GM21576 (cell line): ENCODE measurements around the gene PIK3CG.
"Not testable (repeated sequence)": the region's sequence is repeated elsewhere in the genome, so short reads cannot be mapped to it uniquely, and the experiment has no call there.

Experiments used
- ATAC-seq: cut with Tn5 transposase; IDR thresholded peaks from one replicate; pipeline ENCODE4 v1.9.1; 2021; ENCODE audit warnings: mild to moderate bottlenecking, moderate library complexity; ENCODE audit not compliant: unreplicated experiment

PIK3CG gene

DNA sequence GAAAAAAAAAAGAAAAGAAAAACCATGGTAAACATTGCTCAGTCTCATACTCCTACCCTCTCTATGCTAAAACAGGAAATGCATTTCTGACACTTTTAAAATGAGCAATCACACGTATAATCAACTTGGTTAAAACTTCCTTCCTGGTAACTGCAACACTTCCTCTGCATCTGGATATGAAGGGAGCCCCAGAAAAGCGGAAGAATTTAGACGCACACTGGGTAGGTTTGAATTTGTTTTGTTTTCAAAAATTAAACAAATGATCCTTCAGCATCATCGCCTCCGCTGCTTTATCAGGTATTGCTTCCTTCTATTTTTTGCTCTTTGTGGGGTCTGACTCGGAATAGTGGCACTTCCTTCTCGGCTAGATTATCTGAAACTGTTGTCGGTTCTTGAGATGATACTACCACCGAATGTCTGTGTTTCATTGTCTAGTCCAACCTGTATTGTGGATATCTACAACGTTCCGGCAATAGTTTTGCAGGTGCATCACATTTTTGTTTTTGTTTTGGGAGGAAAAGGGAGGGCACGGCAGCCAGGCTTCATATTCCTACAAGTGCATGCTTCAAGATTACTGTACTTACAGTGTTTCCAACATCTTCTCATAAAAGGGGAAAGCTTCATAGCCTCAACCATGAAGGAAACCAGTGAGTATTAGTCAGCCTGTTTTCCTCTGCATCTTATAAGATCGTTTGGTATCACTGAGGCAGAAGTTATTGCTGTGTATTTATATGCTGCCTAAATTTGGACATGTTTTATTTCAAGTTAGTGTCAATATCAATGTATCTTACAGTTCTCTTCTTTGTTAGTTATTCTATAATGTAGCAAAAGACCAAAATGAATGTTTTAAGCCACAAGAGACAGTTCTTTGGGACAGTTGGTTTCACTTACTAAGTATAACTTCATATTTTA is at the start of gene PIK3CG:
PIK3CG (plus strand) TSS at position 153 of the 912 bp plus-strand sequence. CDS start 2,280 bp downstream, outside the sequence.
- ATAC-seq = peak; percentile 60

DNA sequence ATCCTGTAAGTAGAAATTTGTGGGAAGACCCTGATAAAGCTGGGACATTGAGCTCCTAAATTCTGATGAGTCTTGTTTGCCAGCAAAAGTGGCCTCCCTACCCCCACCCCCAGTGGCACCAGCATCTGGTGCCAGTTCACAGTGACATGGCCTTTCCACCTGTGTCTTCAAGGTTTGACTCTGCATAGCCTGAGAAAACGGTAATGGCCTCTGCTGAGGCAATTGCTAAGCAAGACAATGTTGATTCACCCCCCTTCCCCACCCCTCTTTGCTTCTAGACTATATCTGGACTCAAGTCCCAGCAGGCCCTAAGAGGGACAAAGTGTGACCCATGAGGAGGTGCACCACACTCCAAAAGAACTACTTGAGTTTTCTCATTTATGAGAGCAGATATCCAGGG is 48.0 kb upstream of the PIK3CG start:
- no peak for ATAC-seq

DNA sequence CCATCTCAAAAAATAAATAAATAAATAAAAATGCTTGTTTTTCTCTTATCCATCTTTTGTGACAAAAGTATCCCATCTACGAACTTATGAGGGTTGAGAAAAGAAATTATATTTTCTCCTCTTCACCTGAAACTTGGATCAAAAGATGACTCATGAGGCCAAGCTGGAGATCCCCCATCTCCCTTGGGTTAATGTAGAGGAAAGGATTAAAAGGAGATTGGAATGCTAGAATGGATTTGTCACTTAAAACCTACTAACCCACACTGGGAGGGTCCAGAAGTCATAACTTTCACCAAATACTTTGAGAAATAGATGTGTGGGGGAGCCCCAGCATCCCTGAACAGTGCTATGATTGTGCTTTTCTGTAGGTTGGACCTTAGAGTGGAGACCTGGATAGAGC is 46.3 kb upstream of the PIK3CG start:
- ATAC-seq = no peak

DNA sequence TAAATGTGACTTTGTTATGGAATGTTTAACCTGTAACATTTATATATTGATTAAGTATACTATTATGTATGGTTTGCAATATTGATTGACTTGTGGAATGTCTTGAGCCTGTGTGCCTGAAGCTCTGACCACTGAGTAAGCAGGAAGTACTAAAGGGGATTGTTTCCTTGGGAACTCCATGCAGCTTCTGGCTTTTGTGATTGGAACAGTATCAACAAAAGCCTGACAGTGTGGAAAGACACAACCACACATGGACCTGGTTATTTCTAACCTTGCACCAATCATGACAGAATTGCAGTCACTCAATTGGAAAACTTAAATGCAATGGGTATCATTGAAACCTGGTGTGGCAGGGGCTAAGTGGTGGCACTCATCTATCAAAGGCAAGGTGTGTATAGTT is 45.5 kb upstream of the PIK3CG start:
- no peak for ATAC-seq

DNA sequence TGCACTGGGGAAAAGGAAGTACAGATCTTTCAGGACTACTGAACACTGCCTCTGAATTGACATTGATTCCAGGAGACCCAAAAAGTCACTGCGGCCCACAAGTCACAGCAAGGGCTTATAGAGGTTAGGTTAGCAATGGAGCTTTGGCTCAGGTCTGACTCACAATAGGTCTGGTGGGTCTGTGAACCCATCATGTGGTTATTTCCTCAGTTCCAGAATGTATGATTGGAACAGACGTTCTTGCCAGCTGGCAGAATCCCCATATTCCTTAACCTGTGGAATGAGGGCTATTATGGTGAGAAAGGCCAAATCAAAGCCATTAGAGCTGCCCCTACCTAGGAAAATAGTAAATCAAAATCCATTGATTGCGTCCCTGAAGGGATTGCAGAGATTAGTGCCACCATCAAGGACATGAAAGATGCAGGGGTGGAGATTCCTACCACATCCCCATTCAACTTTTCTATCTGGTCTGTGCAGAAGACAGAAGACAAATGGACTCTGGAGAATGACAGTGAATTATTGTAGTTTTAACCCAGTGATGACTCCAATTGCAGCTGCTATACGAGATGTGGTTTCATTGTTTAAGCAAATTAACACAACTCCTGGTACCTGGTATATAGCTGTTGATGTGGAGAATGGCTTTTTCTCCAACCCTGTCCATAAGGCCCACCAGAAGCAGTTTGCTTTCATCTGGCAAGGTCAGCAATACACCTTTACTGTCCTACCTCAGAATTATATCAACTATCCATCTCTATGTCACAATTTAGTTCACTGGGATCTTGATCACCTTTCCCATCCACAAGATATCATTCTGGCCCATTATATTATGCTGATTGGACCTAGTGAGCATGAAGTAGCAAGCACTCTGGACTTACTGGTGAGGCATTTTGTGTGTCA is 44.5 kb upstream of the PIK3CG start:
- ATAC-seq = no peak

DNA sequence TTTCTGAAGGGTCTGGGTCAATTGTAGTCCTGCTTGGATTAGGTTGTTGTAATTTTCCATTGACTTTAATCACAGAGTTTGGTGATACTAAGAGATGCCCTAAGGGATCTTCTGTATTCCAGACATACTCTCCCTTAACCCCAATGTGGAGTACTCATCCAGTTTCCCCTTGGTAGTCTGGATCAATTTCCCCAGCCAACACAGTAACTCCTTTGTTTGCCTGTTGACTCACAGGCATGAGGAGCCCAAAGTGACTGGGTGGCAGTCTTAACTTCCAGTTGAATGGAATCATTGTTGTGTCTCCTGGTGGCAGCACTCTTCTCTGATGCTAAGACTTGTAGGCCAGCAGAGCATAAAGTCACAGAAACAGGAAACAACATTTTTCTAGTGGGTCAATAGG is 41.5 kb upstream of the PIK3CG start:
- ATAC-seq = no peak

DNA sequence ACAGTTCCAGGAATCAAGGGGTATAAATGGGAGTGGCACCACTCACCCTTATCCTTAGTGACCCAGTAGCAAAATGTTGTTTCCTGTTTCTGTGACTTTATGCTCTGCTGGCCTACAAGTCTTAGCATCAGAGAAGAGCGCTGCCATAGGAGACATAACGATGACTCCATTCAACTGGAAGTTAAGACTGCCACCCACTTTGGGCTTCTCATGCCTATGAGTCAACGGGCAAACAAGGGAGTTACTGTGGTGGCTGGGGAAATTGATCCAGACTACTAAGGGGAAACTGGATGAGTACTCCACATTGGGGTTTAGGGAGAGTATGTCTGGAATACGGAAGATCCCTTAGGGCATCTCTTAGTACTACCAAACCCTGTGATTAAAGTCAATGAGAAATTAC is 40.6 kb upstream of the PIK3CG start:
- ATAC-seq = no peak

DNA sequence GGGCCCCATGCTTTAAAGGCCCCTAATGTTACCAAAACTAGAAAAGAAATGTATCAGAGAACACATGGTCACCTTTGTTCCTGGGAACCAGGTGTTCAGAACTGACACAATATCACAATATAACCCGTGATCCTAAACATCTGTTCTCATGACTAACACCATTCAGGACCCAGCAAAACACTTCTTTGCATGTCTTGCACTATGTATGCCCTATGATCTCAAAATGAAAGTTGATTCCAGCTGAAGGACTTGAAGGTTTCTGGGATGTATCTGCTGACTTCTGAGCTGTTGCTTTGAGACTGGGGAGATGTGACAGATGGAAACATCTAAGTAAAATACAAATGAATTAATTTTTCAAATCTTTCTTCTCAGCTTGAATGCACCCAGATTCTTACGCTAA is 37.5 kb upstream of the PIK3CG start:
- no peak for ATAC-seq

DNA sequence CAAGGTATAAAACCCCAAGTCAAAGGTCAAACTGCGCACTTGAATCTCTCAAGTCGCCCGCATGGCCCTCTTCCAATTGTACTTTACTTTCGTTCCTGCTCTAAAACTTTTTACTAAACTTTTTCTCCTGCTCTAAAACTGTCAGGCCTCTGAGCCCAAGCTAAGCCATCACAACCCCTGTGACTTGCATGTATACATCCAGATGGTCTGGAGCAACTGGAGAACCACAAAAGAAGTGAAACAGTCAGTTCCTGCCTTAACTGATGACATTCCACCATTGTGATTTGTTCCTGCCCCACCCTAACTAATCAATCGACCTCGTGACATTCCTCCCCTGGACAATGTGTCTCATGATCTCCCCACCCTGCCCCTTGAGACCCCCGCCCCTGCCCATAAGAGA is 35.6 kb upstream of the PIK3CG start:
- ATAC-seq = no peak

DNA sequence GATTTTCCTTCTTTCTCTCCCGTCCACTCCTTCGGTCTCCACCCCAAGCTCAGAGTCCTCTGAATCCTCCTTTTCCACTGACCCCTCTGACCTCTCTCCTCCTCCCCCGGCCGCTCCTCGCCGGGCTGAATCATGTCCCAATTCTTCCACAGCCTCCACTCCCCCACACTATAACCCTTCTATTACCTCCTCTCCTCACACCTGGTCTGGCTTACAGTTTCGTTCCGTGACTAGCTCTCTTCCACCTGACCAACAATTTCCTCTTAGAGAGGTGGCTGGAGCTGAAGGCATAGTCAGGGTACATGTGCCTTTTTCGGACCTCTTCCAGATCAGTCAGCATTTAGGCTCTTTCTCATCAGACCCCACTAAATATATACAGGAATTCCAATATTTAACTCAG is 34.2 kb upstream of the PIK3CG start:
- not testable (repeated sequence) for ATAC-seq

DNA sequence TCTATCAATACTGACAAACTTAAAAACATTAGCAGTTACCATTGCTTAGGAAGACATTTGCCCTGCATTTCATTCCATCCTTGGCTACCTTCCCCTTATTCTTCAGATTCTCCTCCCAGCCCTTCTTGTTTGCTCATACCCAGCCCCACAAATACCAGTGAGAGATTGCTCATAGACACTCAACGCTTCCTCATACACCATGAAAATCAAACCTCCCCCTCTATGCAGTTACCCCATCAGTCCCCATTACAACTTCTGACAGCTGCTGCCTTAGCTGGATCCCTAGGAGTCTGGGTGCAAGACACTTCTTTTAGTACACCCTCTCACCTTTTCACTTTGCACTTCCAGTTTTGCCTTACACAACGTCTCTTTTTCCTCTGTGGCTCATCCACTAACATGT is 28.3 kb upstream of the PIK3CG start:
- no peak for ATAC-seq

DNA sequence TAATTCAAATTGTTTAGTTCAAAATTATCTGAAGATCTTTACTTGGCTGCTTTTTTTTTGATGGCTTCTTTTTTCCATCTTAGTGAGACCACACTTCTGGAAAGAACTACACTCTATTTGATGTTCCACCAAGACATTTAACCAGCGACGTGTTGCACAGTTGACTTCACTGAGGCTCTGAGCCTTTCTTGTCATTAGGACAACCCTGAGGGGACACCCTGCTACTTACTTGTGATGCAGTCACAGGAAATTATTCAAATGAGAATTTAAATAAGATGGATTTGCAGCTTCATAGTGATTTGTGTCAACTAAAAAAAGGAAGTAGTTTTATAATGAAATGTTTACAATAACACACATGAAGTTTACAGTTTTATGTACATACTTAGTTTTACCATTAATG is 25.6 kb upstream of the PIK3CG start:
- no peak for ATAC-seq

DNA sequence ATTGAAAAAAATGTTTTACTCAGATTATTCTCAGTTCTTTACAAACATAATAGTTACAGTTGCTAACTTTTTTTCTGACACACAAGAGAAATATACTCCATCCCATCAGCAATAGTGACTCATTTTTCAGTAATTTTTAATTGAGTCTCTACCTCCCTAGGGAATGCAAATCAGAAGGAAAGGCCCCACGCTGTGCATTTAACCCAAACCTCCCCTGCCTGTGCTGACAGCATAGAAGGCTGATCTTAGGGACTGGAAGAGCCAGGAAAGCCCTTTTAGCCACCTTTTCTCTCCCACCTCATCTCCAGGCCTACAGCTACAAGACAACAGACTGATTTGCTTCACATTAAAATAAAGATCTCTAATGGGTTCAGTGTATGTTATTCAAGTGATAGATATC is 24.7 kb upstream of the PIK3CG start:
- no peak for ATAC-seq

DNA sequence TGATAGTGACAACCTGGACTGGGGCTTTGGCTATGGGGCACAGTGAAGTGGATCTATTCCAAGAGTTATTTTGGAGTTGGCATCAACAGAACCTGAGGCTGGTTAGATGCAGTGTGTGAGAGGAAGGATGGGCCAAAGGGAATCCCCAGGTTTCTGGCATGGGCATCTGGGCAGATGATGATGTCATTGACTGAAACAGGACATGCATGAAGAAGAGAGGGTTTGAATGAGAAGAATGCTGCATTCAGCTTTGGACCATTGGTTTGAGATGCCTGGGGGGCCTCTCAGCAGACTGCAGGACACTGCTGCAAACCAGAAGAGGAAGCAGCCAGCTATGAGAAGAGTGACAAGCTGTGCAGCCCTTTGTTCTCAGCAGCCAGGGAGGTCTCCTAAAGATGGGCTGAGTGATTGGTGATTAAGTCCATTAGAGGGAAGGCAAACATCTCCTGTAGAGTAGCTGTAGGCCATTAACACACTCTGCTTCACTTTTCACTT is 23.1 kb upstream of the PIK3CG start:
- no peak for ATAC-seq

DNA sequence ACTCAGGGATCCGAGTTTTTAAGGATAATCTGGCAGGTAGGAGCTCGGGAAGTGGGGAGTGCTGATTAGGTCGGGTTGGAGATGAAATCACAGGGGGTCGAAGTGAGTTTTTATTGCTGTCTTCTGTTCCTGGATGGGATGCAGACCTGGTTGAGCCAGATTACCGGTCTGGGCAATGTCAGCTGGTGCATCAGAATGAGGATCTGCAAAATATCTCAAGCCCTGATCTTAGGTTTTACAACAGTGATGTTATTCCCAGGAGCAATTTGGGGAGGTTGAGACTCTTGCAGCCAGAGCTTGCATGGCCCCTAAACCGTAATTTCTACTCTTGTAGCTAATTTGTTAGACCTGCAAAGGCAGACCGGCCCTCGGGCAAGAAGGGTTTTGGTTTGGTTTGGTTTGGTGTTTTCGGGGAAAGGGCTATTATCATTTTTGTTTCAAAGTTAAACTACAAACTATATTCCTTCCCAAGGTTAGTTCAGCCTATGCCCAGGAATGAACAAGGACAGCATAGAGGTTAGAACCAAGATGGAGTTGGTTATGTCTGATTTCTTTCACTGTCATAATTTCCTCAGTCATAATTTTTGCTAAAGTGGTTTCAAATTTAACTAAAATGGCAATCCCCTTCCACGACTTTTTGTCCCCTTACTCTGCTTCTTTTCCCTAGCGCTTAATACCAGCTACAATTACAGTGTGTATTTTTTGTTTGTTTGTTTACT is 20.6 kb upstream of the PIK3CG start:
- no peak for ATAC-seq

DNA sequence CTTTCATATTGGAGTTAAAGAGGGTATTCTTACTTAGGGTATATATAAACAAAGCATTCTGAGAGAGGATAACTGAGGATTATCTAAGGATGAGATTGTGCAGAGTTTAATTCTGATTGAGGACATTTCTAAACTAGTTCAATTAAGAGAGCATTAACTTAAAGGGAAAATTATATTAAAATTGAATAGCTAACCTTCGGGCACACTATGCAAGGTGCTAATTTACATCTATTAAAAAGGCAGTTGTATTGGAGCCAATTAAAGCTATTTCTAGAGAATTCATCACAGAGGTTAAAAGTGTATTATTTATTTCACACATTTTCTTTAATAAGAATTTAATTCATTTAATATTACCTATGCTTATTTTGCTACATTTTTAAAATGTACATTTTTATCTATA is 17.0 kb upstream of the PIK3CG start:
- no peak for ATAC-seq

DNA sequence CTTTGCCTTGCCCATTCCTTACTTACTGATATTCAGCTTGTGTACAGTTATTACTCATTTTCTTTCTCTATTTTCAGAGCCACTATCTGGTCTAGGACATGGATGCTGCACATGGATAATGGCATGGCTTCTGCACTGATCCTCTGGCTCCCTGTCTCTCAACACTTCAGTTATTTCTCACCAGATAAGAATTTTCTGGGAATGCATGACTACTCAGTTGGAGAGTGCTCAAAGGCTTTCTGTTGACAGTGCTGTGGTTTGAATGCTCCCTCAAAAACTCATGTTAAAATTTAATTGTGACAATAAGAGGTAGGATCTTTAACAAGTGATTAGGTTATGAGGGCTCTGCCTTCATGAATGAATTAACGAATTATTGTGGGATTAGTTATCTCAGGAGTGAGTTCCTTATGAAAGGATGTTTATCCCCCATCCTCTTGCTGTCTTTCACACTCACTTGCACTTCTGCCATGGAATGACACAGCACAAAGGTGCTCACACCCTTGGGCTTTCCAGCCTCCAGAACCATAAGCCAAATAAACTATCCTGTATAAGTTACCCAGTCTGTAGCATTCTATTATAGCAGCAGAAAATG is 16.1 kb upstream of the PIK3CG start:
- no peak for ATAC-seq

DNA sequence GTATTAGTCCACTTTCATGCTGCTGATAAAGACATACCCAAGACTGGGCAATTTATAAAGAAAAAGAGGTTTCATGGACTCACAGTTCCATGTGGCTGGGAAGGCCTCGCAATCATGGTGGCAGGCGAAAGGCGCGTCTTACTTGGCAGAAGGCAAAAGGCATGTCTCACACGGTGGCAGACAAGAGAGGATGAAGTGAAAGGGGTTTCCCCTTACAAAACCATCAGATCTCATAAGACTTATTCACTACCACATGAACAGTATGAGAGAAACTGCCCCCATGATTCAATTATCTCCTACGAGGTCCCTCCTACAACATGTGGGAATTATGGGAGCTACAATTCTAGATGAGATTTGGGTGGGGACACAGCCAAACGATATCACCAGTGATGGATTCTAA is 13.4 kb upstream of the PIK3CG start:
- not testable (repeated sequence) for ATAC-seq

DNA sequence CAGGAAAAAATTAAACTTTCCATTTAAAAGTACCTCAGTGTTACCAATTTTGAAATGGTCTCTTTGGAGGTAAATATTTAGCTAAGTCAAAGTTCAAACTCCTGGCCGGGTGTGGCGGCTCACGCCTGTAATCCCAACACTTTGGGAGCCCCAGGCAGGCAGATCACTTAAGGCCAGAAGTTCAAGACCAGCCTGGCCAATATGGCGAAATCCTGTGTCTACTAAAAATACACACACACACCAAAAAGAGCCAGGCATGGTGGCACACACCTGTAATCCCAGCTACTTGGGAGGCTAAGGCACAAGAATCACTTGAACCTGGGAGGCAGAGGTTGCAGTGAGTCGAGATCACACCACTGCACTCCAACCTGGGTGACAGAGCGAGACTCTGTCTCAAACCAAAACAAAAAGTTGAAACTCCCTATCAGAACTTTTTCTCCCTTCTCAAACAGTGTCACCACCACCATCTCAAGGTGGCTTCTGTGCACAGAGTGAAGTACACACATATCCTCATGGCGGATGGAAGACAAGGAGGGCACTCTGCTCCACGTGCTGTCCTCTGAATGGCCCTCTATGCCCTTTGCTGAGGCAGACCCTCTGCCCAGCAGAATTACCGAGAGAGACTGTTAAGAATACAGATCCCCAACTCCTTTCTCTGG is 11.7 kb upstream of the PIK3CG start:
- no peak for ATAC-seq

DNA sequence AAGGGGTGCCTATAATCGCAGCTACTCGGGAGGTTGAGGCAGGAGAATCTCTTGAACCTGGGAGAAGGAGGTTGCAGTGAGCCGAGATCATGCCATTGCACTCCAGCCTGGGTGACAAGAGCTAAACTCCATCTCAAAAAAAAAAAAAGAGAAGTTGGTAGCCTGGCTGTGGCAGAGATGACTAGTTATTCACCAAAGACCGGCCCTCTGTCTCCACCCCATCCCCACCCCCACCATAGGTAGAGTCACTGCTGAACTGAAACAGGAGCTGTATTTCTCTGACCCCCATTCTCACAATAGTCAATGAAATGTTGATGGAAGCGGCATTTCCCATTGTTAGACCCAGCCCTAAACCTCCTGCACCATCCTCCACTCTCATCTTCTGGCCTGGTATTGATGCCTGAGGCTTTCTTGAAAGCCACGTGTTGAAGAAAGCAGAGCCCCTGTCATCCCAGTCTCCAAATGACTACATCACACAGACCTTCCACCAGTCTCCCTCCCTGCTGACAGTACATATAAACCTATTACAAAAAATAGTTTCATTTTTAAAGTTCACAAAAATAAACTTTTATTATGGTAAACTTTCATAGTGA is 9.4 kb upstream of the PIK3CG start:
- ATAC-seq = no peak
